ENCODE results near the gene RUNX2. TPM values are rescaled to one million over a fixed set of nuclear protein-coding genes. Genes with fewer than 3 reads are reported as not detected.

Gene RUNX2
- total and polyA plus RNA-seq, 9 of the 15 experiments (the other 6 are each of a cell fraction or from before 2014, with no cell fraction given), result 0.29 to 1.00 (median 0.43) TPM

DNA sequence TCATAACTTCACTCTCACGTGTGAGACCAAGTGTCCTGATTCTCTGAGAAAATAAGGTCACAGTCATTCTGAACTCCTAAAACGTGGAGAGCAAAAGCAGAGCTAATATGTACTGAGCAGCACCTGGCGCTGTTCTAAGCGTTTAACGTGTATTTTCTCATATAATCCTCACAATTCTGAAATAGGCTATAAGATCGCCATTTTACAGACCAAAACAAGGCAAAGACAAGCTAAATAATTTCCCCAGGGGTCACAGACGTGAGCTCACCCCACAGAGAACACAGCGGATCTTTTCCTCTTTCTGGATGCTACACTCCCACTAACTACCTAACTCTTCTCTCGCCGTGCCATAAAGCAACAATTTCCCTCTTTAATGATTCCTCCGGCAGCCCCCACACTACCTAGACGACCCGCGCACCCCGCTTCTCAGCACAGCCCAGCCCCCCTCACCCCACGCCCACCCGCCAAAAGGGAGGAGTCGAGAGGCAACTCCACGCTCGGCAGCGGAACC lies 49.0 kb downstream of the RUNX2 start (continued):
- TF ChIP-seq CXXC5 (CRISPR knock-in tag; IDR thresholded peaks at IDR 0.05), result no peak; the same call in 1 of the 2 replicates
- TF ChIP-seq ZNF263 (CRISPR knock-in tag; IDR thresholded peaks at IDR 0.05; ENCODE audit: borderline replicate concordance), result no peak
- TF ChIP-seq, protein P1, sequence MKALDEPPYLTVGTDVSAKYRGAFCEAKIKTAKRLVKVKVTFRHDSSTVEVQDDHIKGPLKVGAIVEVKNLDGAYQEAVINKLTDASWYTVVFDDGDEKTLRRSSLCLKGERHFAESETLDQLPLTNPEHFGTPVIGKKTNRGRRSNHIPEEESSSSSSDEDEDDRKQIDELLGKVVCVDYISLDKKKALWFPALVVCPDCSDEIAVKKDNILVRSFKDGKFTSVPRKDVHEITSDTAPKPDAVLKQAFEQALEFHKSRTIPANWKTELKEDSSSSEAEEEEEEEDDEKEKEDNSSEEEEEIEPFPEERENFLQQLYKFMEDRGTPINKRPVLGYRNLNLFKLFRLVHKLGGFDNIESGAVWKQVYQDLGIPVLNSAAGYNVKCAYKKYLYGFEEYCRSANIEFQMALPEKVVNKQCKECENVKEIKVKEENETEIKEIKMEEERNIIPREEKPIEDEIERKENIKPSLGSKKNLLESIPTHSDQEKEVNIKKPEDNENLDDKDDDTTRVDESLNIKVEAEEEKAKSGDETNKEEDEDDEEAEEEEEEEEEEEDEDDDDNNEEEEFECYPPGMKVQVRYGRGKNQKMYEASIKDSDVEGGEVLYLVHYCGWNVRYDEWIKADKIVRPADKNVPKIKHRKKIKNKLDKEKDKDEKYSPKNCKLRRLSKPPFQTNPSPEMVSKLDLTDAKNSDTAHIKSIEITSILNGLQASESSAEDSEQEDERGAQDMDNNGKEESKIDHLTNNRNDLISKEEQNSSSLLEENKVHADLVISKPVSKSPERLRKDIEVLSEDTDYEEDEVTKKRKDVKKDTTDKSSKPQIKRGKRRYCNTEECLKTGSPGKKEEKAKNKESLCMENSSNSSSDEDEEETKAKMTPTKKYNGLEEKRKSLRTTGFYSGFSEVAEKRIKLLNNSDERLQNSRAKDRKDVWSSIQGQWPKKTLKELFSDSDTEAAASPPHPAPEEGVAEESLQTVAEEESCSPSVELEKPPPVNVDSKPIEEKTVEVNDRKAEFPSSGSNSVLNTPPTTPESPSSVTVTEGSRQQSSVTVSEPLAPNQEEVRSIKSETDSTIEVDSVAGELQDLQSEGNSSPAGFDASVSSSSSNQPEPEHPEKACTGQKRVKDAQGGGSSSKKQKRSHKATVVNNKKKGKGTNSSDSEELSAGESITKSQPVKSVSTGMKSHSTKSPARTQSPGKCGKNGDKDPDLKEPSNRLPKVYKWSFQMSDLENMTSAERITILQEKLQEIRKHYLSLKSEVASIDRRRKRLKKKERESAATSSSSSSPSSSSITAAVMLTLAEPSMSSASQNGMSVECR (CRISPR knock-in tag; IDR thresholded peaks at IDR 0.05), result no peak
- no peak for TF ChIP-seq ZNF217 (CRISPR knock-in tag; IDR thresholded peaks at IDR 0.05)
- TF ChIP-seq BCL6 (CRISPR knock-in tag; IDR thresholded peaks at IDR 0.05), result no peak
- no peak; a peak in 1 of 4 replicates for TF ChIP-seq CSDE1 (IDR thresholded peaks at IDR 0.05)
- 0 out of 2 replicates have a peak, but pooled peaks have one; percentile 5 for TF ChIP-seq TCF3 (CRISPR knock-in tag; IDR thresholded peaks at IDR 0.05)
- no peak for TF ChIP-seq ZNF740 (CRISPR knock-in tag; IDR thresholded peaks at IDR 0.05)
- no peak for TF ChIP-seq ZNF740 (tag; IDR thresholded peaks at IDR 0.05)
- no peak for TF ChIP-seq MYNN (IDR thresholded peaks at IDR 0.05)
- TF ChIP-seq MYNN (CRISPR knock-in tag; IDR thresholded peaks at IDR 0.05), result no peak
- TF ChIP-seq KDM4B (IDR thresholded peaks at IDR 0.05; ENCODE audit: borderline replicate concordance in 2 of 2, low read depth in 1 of 2), result no peak
- TF ChIP-seq HNRNPH1 (optimal IDR thresholded peaks at IDR 0.05; ENCODE audit: low read depth, low read length), result no peak
- no peak for TF ChIP-seq ZNF124 (CRISPR knock-in tag; IDR thresholded peaks at IDR 0.05)
- no peak for TF ChIP-seq TEAD4 (IDR thresholded peaks at IDR 0.05; ENCODE audit: low read length)
- TF ChIP-seq TEAD4 (CRISPR knock-in tag; IDR thresholded peaks at IDR 0.05; ENCODE audit: borderline replicate concordance), result no peak
- TF ChIP-seq ZBTB11 (CRISPR knock-in tag; IDR thresholded peaks at IDR 0.05), result no peak
- TF ChIP-seq ARNT (IDR thresholded peaks at IDR 0.05), result 0 out of 4 replicates have a peak, but pooled peaks of 1 of the 2 experiments have one; percentile 53
- TF ChIP-seq ZBTB17 (CRISPR knock-in tag; IDR thresholded peaks at IDR 0.05), result no peak
- no peak for TF ChIP-seq ZNF146 (CRISPR knock-in tag; IDR thresholded peaks at IDR 0.05; ENCODE audit: unreplicated experiment)

Measured in K562 (cell line).